Mammary epithelial cell (primary cell): Measurements from ENCODE around the gene CFAP299.

Source experiments
- EZH2 ChIP-seq: IDR thresholded peaks from 2 replicates; pipeline ENCODE4 v1.6.1; 2012; ENCODE audit warnings: low read length, inconsistent platforms, borderline replicate concordance
- TF ChIP-seq, protein P1 (sequence below), 2 donors: IDR thresholded peaks in 1 of 2; conservative IDR thresholded peaks in 1 of 2; 2 replicates each; pipeline ENCODE4 v1.5.1; 2011 to 2012; ENCODE audit warnings: inconsistent platforms in 2 of 2, low read length in 2 of 2, mild to moderate bottlenecking in 2 of 2, control low read depth in 1 of 2, low read depth in 1 of 2; ENCODE audit not compliant: insufficient read depth in 1 of 2; ENCODE audit errors: extremely low read depth in 1 of 2

- TF ChIP-seq, protein P1, sequence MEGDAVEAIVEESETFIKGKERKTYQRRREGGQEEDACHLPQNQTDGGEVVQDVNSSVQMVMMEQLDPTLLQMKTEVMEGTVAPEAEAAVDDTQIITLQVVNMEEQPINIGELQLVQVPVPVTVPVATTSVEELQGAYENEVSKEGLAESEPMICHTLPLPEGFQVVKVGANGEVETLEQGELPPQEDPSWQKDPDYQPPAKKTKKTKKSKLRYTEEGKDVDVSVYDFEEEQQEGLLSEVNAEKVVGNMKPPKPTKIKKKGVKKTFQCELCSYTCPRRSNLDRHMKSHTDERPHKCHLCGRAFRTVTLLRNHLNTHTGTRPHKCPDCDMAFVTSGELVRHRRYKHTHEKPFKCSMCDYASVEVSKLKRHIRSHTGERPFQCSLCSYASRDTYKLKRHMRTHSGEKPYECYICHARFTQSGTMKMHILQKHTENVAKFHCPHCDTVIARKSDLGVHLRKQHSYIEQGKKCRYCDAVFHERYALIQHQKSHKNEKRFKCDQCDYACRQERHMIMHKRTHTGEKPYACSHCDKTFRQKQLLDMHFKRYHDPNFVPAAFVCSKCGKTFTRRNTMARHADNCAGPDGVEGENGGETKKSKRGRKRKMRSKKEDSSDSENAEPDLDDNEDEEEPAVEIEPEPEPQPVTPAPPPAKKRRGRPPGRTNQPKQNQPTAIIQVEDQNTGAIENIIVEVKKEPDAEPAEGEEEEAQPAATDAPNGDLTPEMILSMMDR (conservative IDR thresholded peaks at IDR 0.05 in 1 of 2, IDR thresholded peaks at IDR 0.05 in 1 of 2; ENCODE audit: extremely low read depth in 1 of 2, insufficient read depth in 1 of 2, low read depth in 1 of 2, low read length in 2 of 2), result no peak
- TF ChIP-seq EZH2, result no peak
Observed at GRCh38 chr4:81003597-81004111, 668.1 kb downstream of the CFAP299 start.
